GM23338 (cell line): ENCODE measurements around the gene THRB.

Experiments
- CREB1 ChIP-seq: fragments of 250-450 bp; sonication (Bioruptor Pico); IDR thresholded peaks from 2 replicates; pipeline ENCODE4 v1.5.0; 2020; ENCODE audit warnings: low read depth, mild to moderate bottlenecking, moderate library complexity
- CTCF ChIP-seq, 2 experiments: fragments of 200-600 bp in 1 of 2; sonication (generic) in 1 of 2; conservative IDR thresholded peaks; 2 replicates each; pipeline versions ENCODE4 v1.5.1 to v1.6.1; 2016 to 2017; ENCODE audit warnings: antibody characterized with exemption in 2 of 2, low read depth in 2 of 2, mild to moderate bottlenecking in 2 of 2, moderate library complexity in 1 of 2
- EZH2 ChIP-seq: fragments of 200-600 bp; sonication (generic); IDR thresholded peaks from one replicate; pipeline ENCODE4 v1.8.0; 2017; ENCODE audit warnings: antibody characterized with exemption, mild to moderate bottlenecking, low read depth; ENCODE audit not compliant: unreplicated experiment
- EZH2phosphoT487 ChIP-seq: fragments of 200-600 bp; sonication (generic); IDR thresholded peaks from one replicate; pipeline ENCODE4 v1.8.1; 2018; ENCODE audit warnings: antibody characterized with exemption; ENCODE audit not compliant: unreplicated experiment
- JUNB ChIP-seq: IDR thresholded peaks from one replicate; pipeline ENCODE4 v1.6.1; 2016; ENCODE audit warnings: antibody characterized with exemption; ENCODE audit not compliant: unreplicated experiment
- NANOG ChIP-seq: IDR thresholded peaks from 2 replicates; pipeline ENCODE4 v1.6.1; 2016; ENCODE audit warnings: antibody characterized with exemption, borderline replicate concordance
- POLR2AphosphoS5 ChIP-seq: IDR thresholded peaks from 2 replicates; pipeline ENCODE4 v1.6.1; 2016; ENCODE audit warnings: antibody characterized with exemption, low read depth
- REST ChIP-seq: IDR thresholded peaks from one replicate; pipeline ENCODE4 v1.6.1; 2018; ENCODE audit warnings: antibody characterized with exemption; ENCODE audit not compliant: unreplicated experiment
- STAT1 ChIP-seq: IDR thresholded peaks from one replicate; pipeline ENCODE4 v1.6.1; 2016; ENCODE audit warnings: antibody characterized with exemption; ENCODE audit not compliant: unreplicated experiment
- ZNF114 ChIP-seq: fragments of 250-450 bp; sonication (Bioruptor Pico); IDR thresholded peaks from 2 replicates; pipeline ENCODE4 v1.5.0; 2020; ENCODE audit warnings: mild to moderate bottlenecking, moderate library complexity
- ZNF331 ChIP-seq: fragments of 250-450 bp; sonication (Bioruptor Pico); IDR thresholded peaks from 2 replicates; pipeline ENCODE4 v1.5.0; 2020; ENCODE audit warnings: low read depth, mild to moderate bottlenecking, moderate library complexity
- TF ChIP-seq, protein P1 (sequence below): IDR thresholded peaks from 2 replicates; pipeline ENCODE4 v1.6.1; 2016; ENCODE audit warnings: antibody characterized with exemption

GRCh38 chr3:24400450-24400849, 94.2 kb downstream of the THRB start:
- TF ChIP-seq EZH2phosphoT487: no peak
- TF ChIP-seq CTCF (conservative IDR thresholded peaks at IDR 0.05; ENCODE audit: low read depth in 2 of 2): no peak
- TF ChIP-seq REST: no peak
- no peak for TF ChIP-seq EZH2
- TF ChIP-seq POLR2AphosphoS5: no peak
- TF ChIP-seq CREB1 (CRISPR knock-in tag): no peak
- TF ChIP-seq JUNB: no peak
- TF ChIP-seq STAT1: no peak
- TF ChIP-seq, protein P1, sequence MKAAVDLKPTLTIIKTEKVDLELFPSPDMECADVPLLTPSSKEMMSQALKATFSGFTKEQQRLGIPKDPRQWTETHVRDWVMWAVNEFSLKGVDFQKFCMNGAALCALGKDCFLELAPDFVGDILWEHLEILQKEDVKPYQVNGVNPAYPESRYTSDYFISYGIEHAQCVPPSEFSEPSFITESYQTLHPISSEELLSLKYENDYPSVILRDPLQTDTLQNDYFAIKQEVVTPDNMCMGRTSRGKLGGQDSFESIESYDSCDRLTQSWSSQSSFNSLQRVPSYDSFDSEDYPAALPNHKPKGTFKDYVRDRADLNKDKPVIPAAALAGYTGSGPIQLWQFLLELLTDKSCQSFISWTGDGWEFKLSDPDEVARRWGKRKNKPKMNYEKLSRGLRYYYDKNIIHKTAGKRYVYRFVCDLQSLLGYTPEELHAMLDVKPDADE: no peak
- TF ChIP-seq ZNF114 (CRISPR knock-in tag): no peak
- TF ChIP-seq NANOG: no peak
- TF ChIP-seq ZNF331 (CRISPR knock-in tag): no peak
